Ascending aorta (tissue), 2 donors: ENCODE data around the gene NUDT3. TPM values are rescaled to one million over a fixed set of nuclear protein-coding genes. Genes with fewer than 3 reads are reported as not detected.

Experiments used
- DNase-seq, 2 donors: peaks; one replicate each; pipeline ENCODE4 v3.0.0-alpha.2; 2019; ENCODE audit warnings: low spot score in 2 of 2
- H3K27ac ChIP-seq, 2 donors: fragments of 200-600 bp; sonication (generic); one replicate each; pipeline ENCODE4 v1.5.1; 2016 to 2017; ENCODE audit warnings: mild to moderate bottlenecking in 1 of 2
- H3K27me3 ChIP-seq: fragments of 200-600 bp; sonication (generic); one replicate; pipeline ENCODE4 v1.5.1; 2017
- H3K36me3 ChIP-seq, 2 donors: fragments of 200-600 bp; sonication (generic); one replicate each; pipeline ENCODE4 v1.5.1; 2016
- H3K4me1 ChIP-seq, 2 donors: fragments of 200-600 bp; sonication (generic); one replicate each; pipeline ENCODE4 v1.5.1; 2016 to 2017; ENCODE audit warnings: mild to moderate bottlenecking in 1 of 2
- H3K4me3 ChIP-seq, 2 donors: fragments of 200-600 bp; sonication (generic); one replicate each; pipeline ENCODE4 v1.5.1; 2016 to 2017; ENCODE audit warnings: mild to moderate bottlenecking in 1 of 2
- H3K9me3 ChIP-seq, 2 donors: fragments of 200-600 bp; sonication (generic); one replicate each; pipeline ENCODE4 v1.5.1; 2016
- CTCF ChIP-seq, 3 experiments: fragments of 200-600 bp in 2 of 3; fragments of 450-650 bp in 1 of 3; sonication (generic) in 2 of 3; IDR thresholded peaks; one replicate each; pipeline ENCODE4 v1.5.1; 2016 to 2019; ENCODE audit warnings: antibody characterized with exemption in 3 of 3, mild to moderate bottlenecking in 1 of 3, moderate library complexity in 1 of 3
- intact Hi-C: fragments of 100-400 bp; cut with DNase I; formaldehyde crosslinking; loops from one replicate; pipeline ENCODE4 v1.15.1; 2023
- total RNA-seq: library from RNA; depleted of rRNA; stranded (reverse); fragments of >200 nt; gene quantifications from one replicate; pipeline ENCODE4 v1.1.0, GENCODE V29; 2016

The NUDT3 gene
- total RNA-seq, 1 donor from 2014 or later: 18.8 TPM

- intact Hi-C loops: loop anchor here (10.0 kb wide), 1 partner anchor 457 kb away; the partner anchor contains the start of gene ILRUN
Measured at GRCh38 chr6:34237722-34238584, 154.5 kb downstream of the NUDT3 start.

GRCh38 chr6:34237316-34237721, 155.2 kb downstream of the NUDT3 start:
- no peaks in the 10 kb centered on the region for H3K9me3 ChIP-seq
- intact Hi-C loops: loop anchor here (10.0 kb wide), 1 partner anchor 457 kb away; the partner anchor contains the start of gene ILRUN
- H3K27me3 ChIP-seq: no peaks in the 10 kb centered on the region
- TF ChIP-seq CTCF (IDR thresholded peaks at IDR 0.05): no peak
- peak overlapping the region; percentile 67 to 71 for H3K4me3 ChIP-seq
- H3K36me3 ChIP-seq: peaks cover 0 to 9% of the 10 kb centered on the region in 2 donors
- H3K4me1 ChIP-seq: peaks cover 10 to 12% of the 10 kb centered on the region in 2 donors
- DNase-seq: peak in 1 of 2 donors; percentile 62
- peak overlapping the region in 1 of 2 donors; percentile 80 for H3K27ac ChIP-seq

More at GRCh38 chr6:34237722-34238584, 154.5 kb downstream of the NUDT3 start:
- Histone ChIP-seq H3K36me3 (peaks cover 0 to 9% of the 10 kb centered on the region in 2 donors), H3K27ac (peak overlapping the region in 1 of 2 donors; percentile 29), H3K9me3 (no peaks in the 10 kb centered on the region), H3K4me1 (peaks cover 10 to 13% of the 10 kb centered on the region in 2 donors), H3K27me3 (no peaks in the 10 kb centered on the region), H3K4me3 (peak overlapping the region; percentile 66)
- peak in 1 of 2 donors; percentile 73 for DNase-seq
- peak in 2 of 3 experiments; percentile 36 to 42 for TF ChIP-seq CTCF (IDR thresholded peaks at IDR 0.05)

GRCh38 chr6:34236443-34237315, 155.8 kb downstream of the NUDT3 start, which contains the start of gene HMGA1:
HMGA1 (plus strand) TSS chr6:34236873; CDS start chr6:34240781, 3,908 bp downstream.
- H3K4me3 ChIP-seq: peak within 1 kb of the TSS; percentile 67 to 71
- peaks cover 0 to 6% of the 10 kb centered on the region in 2 donors for H3K36me3 ChIP-seq
- peak within 1 kb of the TSS; percentile 80 to 90 for H3K27ac ChIP-seq
- no peak for TF ChIP-seq CTCF (IDR thresholded peaks at IDR 0.05)
- DNase-seq: peak; percentile 72 to 92
- no peaks in the 10 kb centered on the region for H3K9me3 ChIP-seq
- H3K4me1 ChIP-seq: peaks cover 10 to 12% of the 10 kb centered on the region in 2 donors
- H3K27me3 ChIP-seq: no peaks in the 10 kb centered on the region
- intact Hi-C loops: loop anchor here (1.0 to 10.0 kb wide), 2 partner anchors 12 to 458 kb away; partner anchors contain the start of gene ILRUN

GRCh38 chr6:34236131-34236442, 156.4 kb downstream of the NUDT3 start:
- peaks cover 0 to 2% of the 10 kb centered on the region in 2 donors for H3K36me3 ChIP-seq
- intact Hi-C loops: loop anchor here (1.0 to 10.0 kb wide), 2 partner anchors 12 to 459 kb away; partner anchors contain the start of gene ILRUN
- peak in 1 of 2 donors; percentile 67 for DNase-seq
- H3K27ac ChIP-seq: peak overlapping the region; percentile 80 to 90
- H3K4me1 ChIP-seq: peaks cover 10 to 12% of the 10 kb centered on the region in 2 donors
- H3K9me3 ChIP-seq: no peaks in the 10 kb centered on the region
- peak overlapping the region; percentile 67 to 71 for H3K4me3 ChIP-seq
- no peak for TF ChIP-seq CTCF (IDR thresholded peaks at IDR 0.05)
- no peaks in the 10 kb centered on the region for H3K27me3 ChIP-seq
